OCI-LY3 (cell line): Measurements from ENCODE around the gene STK4.

Experiments
- H2AFZ ChIP-seq: fragments of 200-600, 300-600 bp; shearing (Covaris generic); 2 replicates; pipeline ENCODE4 v1.6.0; 2014; ENCODE audit warnings: antibody characterized with exemption, low read depth, low read length
- H3K27ac ChIP-seq: fragments of 200-600, 300-600 bp; sonication (generic); 2 replicates; pipeline ENCODE4 v1.5.1; 2014; ENCODE audit warnings: mild to moderate bottlenecking, low read length, moderate library complexity, mixed read lengths
- H3K27me3 ChIP-seq: fragments of 200-600, 300-600 bp; sonication (generic); 2 replicates; pipeline ENCODE4 v1.6.1; 2014; ENCODE audit warnings: low read depth, low read length, mixed read lengths
- H3K36me3 ChIP-seq: fragments of 200-600, 300-600 bp; sonication (generic); replicated peaks from 2 replicates; pipeline ENCODE3; 2014; ENCODE audit warnings: low read depth, low read length, mixed read lengths
- H3K4me1 ChIP-seq: fragments of 300-600, 200-600 bp; sonication (generic); 2 replicates; pipeline ENCODE4 v1.6.1; 2014; ENCODE audit warnings: low read length, mixed read lengths
- H3K4me2 ChIP-seq: fragments of 200-600, 300-600 bp; sonication (generic); 2 replicates; pipeline ENCODE4 v1.6.1; 2014; ENCODE audit warnings: low read length, mixed read lengths
- H3K4me3 ChIP-seq: fragments of 300-600, 200-600 bp; sonication (generic); 2 replicates; pipeline ENCODE4 v1.5.1; 2014; ENCODE audit warnings: antibody characterized with exemption, mild to moderate bottlenecking, low read length, moderate library complexity
- H3K79me2 ChIP-seq: fragments of 300-600, 200-600 bp; shearing (Covaris generic); 2 replicates; pipeline ENCODE4 v1.6.1; 2014; ENCODE audit warnings: mild to moderate bottlenecking, low read length, mixed read lengths
- H3K9ac ChIP-seq: fragments of 300-600, 200-600 bp; shearing (Covaris generic); 2 replicates; pipeline ENCODE4 v1.6.0; 2014; ENCODE audit warnings: mild to moderate bottlenecking, low read length, moderate library complexity
- H3K9me3 ChIP-seq: fragments of 200-600, 300-600 bp; shearing (Covaris generic); 2 replicates; pipeline ENCODE4 v1.6.1; 2014; ENCODE audit warnings: low read length, mixed read lengths; ENCODE audit not compliant: insufficient read depth
- H4K20me1 ChIP-seq: fragments of 200-600, 300-600 bp; sonication (generic); 2 replicates; pipeline ENCODE4 v1.6.1; 2016; ENCODE audit warnings: low read length, mixed read lengths; ENCODE audit not compliant: insufficient read depth
- EZH2phosphoT487 ChIP-seq: fragments of 200-600 bp; shearing (Covaris generic); IDR thresholded peaks from 2 replicates; pipeline ENCODE4 v1.6.1; 2018; ENCODE audit warnings: antibody characterized with exemption, mixed run types, low read depth
- TF ChIP-seq, protein P1 (sequence below): fragments of 200-600, 300-600 bp; sonication (generic); IDR thresholded peaks from 2 replicates; pipeline ENCODE4 v1.5.1; 2014; ENCODE audit warnings: antibody characterized with exemption, low read length, low read depth

STK4 gene

DNA sequence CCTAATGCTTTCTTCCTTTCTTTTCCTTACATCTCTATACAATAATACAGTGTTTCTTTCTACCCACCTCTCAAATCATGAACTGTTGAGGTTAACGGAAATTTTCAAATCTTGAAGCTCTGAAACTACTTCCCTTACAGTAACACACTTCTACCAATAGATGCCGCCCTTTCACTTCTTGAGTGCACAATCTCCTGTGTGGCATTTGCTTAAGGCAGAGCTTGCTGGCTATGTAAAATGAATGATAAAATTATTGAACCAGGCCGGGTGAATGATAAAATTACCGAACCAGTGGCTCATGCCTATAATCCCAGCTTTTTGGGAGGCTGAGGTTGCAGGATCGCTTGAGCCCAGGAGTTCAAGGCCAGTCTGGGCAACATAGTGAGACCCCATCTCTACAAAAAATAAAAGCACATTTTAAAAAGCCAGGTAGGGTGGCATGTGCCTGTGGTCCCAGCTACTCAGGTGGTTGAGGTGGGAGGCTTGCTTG, 77.8 kb downstream of the STK4 start:
- Histone ChIP-seq H3K9me3 (no peaks in the 10 kb centered on the region), H3K4me3 (no peak overlapping the region), H4K20me1 (peaks cover 93% of the 10 kb centered on the region), H2AFZ (no peak overlapping the region), H3K4me1 (peaks cover 13% of the 10 kb centered on the region), H3K27me3 (no peaks in the 10 kb centered on the region), H3K79me2 (peaks cover 100% of the 10 kb centered on the region), H3K9ac (no peak overlapping the region), H3K27ac (peak overlapping the region; percentile 25), H3K36me3 (peaks cover 74% of the 10 kb centered on the region), H3K4me2 (no peak overlapping the region)
- TF ChIP-seq, protein P1, sequence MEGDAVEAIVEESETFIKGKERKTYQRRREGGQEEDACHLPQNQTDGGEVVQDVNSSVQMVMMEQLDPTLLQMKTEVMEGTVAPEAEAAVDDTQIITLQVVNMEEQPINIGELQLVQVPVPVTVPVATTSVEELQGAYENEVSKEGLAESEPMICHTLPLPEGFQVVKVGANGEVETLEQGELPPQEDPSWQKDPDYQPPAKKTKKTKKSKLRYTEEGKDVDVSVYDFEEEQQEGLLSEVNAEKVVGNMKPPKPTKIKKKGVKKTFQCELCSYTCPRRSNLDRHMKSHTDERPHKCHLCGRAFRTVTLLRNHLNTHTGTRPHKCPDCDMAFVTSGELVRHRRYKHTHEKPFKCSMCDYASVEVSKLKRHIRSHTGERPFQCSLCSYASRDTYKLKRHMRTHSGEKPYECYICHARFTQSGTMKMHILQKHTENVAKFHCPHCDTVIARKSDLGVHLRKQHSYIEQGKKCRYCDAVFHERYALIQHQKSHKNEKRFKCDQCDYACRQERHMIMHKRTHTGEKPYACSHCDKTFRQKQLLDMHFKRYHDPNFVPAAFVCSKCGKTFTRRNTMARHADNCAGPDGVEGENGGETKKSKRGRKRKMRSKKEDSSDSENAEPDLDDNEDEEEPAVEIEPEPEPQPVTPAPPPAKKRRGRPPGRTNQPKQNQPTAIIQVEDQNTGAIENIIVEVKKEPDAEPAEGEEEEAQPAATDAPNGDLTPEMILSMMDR, result peak; percentile 95
- no peak for TF ChIP-seq EZH2phosphoT487

GRCh38 chr20:45044601-45045000, 78.3 kb downstream of the STK4 start:
- no peak for TF ChIP-seq EZH2phosphoT487
- TF ChIP-seq, protein P1, result no peak
- Histone ChIP-seq H3K36me3 (peaks cover 75% of the 10 kb centered on the region), H3K4me2 (no peak overlapping the region), H3K9ac (no peak overlapping the region), H3K4me3 (no peak overlapping the region), H3K27ac (no peak overlapping the region), H4K20me1 (peaks cover 93% of the 10 kb centered on the region), H3K27me3 (no peaks in the 10 kb centered on the region), H3K79me2 (peaks cover 100% of the 10 kb centered on the region), H3K4me1 (peaks cover 17% of the 10 kb centered on the region), H2AFZ (no peak overlapping the region), H3K9me3 (no peaks in the 10 kb centered on the region)

DNA sequence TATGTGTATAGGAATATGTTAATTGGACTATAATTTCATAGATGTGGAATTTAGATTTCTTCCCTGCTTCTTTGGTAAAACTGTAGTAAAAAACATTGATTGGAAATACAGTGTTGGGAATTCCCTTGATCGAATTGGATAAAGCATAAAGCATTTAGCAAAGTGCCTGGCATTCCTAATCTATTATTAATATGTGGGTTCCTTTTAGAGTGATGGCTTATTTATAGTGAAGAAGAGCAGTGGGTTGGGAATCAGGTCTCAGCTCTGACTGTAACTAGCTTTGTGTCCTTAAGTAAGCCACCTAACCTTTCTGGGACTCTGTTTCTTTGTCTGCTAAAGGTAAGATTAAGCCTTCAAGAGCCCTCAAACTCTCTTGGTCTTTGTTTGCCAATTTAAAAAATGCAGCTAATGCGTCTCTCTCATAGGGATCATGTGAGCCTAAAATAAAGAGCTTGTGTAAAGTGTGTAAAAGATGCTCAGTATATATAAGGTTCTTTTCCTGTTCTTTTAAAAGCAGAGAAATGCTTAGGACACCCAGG, 81.3 kb downstream of the STK4 start:
- no peak overlapping the region for H3K4me2 ChIP-seq
- H3K9ac ChIP-seq, result no peak overlapping the region
- H3K27ac ChIP-seq, result no peak overlapping the region
- no peak overlapping the region for H3K4me3 ChIP-seq
- TF ChIP-seq, protein P1, result no peak
- TF ChIP-seq EZH2phosphoT487, result no peak
- peaks cover 100% of the 10 kb centered on the region for H3K79me2 ChIP-seq
- H3K36me3 ChIP-seq, result peaks cover 61% of the 10 kb centered on the region
- no peak overlapping the region for H2AFZ ChIP-seq
- H4K20me1 ChIP-seq, result peaks cover 93% of the 10 kb centered on the region
- H3K27me3 ChIP-seq, result no peaks in the 10 kb centered on the region
- H3K9me3 ChIP-seq, result no peaks in the 10 kb centered on the region
- peaks cover 48% of the 10 kb centered on the region for H3K4me1 ChIP-seq

DNA sequence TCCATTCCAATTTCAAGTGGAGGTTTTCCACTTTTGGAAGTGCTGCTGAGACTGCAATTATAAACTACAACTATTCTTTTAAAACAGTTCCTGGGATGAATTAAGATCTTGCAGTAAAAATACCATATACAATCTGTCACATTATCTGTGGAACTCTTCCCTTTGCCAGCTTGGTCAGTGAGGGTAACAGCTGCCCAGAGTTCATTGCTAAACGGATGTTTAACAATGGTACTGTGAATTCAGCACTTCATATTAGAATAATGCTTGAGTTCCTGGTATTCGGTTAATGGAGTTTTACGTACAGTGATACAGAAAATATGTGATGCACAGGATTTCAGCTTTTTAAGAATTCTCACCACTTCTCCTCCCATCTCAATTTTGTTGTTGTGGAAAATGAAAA, 83.1 kb downstream of the STK4 start:
- Histone ChIP-seq H3K9ac (no peak overlapping the region), H2AFZ (no peak overlapping the region), H3K9me3 (no peaks in the 10 kb centered on the region), H3K4me2 (peak overlapping the region; percentile 29), H3K4me1 (peaks cover 57% of the 10 kb centered on the region), H3K27me3 (no peaks in the 10 kb centered on the region), H3K27ac (peak overlapping the region; percentile 45; the same call in 1 of the 2 replicates), H3K79me2 (peaks cover 100% of the 10 kb centered on the region), H4K20me1 (peaks cover 92% of the 10 kb centered on the region), H3K36me3 (peaks cover 65% of the 10 kb centered on the region), H3K4me3 (no peak overlapping the region)
- no peak for TF ChIP-seq EZH2phosphoT487
- TF ChIP-seq, protein P1, result no peak
